Fibroblast of skin of back (primary cell): Measurements from ENCODE around the gene RAB11A.

Experiments
- DNase-seq: peaks from one replicate; pipeline ENCODE4 v3.0.0-alpha.2; 2013

The RAB11A gene

DNA sequence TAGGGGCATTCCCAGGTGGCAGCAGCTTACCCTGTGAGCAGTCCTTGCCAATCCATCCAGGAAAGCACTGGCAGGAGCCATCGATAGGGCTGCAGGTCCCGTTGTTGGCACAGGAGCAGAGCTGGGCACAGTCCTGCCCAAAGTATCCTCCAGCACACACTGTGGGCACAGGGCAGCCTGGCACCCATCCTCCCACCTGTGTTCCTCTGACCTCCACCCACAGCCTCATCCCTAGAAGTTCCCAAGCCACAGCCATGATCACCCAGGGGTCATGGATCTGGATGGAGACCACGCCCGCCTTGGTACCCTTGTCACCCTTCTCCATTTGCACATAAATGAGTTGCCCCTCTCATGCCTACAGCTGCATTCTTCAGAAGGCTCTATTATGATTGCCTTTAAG, 48.6 kb downstream of the RAB11A start:
- no peak for DNase-seq

GRCh38 chr15:65918357-65918920, 49.1 kb downstream of the RAB11A start:
- DNase-seq = no peak

DNA sequence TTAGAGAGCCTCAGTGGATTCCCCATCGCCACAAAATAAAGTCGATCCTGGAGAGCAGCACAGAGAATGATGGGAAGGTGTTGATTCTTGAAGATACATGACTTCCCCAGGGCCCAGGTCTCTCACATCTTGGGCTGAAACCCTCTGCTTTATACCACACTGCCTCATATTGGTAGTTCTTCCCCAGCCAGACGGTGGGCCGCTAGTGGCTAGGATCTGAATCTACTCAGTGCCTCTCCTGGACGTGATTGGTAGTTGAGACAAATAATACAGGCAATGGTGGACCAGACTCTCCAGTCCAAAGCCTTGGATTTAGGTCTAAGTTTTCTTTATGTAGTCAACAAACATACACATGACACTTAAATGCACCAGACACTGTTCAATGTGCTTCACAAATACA, 49.7 kb downstream of the RAB11A start:
- DNase-seq = no peak

DNA sequence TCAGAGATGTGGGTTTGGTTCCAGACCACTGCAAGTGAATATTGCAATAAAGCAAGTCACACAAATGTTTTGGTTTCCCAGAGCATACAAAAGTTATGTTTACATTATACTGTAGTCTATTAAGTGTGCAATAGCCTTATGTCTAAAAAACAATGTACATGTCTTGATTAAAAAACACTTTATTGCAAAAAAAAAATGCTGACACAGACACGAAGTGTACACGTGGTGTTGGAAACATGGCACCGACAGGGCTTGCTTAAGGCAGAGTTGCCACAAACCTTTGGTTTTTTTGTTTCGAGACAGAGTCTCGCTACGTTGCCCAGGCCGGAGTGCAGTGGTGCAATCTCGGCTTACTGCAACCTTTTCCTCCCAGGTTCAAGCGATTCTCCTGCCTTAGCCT, 50.1 kb downstream of the RAB11A start:
- DNase-seq = no peak

DNA sequence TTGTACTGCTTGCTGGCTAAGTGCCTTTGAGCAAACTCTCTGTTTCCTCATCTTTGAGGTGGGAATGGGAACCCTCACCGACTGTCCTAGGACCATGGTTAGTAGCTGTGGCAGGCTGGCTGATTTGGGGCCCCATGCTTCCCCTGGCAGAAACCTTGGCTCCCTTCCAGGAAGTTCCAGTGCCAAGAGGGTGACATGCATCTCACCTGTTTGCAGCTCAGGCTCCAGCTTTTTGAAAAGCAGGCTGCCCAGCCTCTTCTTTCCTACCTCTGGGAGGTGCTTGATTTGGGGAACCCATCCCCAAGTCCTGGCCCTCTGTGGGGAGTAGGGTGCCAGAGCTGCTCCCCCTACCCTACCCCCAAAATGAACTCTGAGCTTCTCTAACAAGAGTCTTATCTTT, 50.8 kb downstream of the RAB11A start:
- no peak for DNase-seq

GRCh38 chr15:65920825-65921309, 51.6 kb downstream of the RAB11A start:
- peak; percentile 34 for DNase-seq

- no peak for DNase-seq
Measured at GRCh38 chr15:65921780-65922179, 52.5 kb downstream of the RAB11A start.

GRCh38 chr15:65922621-65923020, 53.3 kb downstream of the RAB11A start:
- no peak for DNase-seq

GRCh38 chr15:65923264-65923663, 54.0 kb downstream of the RAB11A start:
- DNase-seq = no peak

- DNase-seq = no peak
Measured at GRCh38 chr15:65924004-65924403, 54.7 kb downstream of the RAB11A start.

DNA sequence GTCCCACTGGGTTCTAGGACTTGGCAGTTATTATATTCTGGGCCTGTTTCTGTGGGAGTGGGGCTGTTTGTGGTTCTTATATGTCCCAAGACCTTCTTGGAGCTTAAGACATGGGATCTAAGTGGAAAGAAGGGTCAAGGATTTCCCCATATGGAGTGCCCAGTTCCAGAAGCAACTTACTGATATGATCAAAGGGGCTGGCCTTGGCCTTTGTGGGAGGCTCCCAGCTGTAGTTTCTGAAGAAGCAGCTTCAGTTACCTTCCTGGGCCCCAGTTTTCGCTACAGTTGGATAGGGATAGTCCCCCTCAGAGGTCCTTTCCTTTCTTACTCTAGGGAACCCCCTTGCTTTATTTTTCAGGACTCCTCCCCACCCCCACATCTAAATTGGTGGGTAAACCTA, 56.0 kb downstream of the RAB11A start:
- DNase-seq = no peak

DNA sequence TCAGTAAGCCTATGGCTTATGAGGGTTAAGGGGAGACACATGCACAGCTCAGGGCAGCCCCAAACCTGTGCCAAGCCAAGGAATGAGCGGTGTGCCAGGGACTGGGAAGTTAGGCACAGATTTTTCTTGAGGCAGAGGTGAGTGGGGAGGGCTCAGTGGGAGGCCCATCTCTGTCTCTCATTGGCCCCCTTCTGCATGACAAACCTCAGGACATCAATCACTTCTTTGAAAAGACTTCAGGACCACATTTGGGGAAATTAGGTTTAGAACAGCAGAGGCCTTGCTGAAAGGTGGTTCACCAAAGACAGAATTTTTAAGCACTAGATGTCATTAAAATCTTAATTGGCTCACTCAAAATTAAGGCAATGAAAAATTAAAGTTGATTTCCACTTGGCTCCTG, 57.2 kb downstream of the RAB11A start:
- no peak for DNase-seq

DNA sequence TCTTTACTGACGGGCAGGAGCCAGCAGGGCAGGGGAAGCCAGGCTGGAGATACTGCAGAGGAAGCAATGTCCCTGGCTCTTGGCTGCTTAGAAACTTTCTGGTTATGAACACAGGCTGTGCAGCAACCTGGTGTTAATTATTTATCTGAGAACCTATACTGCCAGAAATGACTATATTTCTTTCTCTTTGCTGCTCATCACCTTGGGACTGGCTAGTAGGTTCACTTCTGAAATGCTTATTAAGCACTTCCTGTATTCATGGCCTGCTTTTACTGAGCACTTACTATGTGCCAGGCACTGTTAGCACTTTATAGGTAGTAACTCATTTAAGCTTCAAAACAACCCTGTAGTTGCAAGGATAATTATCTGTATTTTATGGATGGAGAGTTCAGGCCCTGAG, 57.6 kb downstream of the RAB11A start:
- DNase-seq = no peak

DNA sequence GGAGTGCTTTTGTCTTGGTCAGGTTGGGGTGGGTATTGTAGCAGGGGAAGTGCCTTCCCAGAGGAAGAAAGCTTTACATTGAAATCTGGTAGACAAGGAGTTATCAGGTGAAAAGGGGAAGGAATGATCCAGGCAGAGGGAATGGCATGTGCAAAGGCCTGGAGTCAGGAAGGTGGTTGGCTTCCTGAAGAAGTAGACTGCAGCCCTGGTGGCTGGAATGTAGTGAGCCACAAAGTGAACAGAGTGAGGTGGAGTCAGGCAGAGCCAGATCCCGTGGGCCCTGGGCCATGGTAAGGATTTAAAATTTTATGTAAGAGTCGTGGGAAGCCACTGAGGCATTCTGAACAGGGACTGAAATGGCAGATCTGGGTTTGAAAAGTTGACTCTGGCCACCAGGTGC, 58.3 kb downstream of the RAB11A start:
- peak; percentile 16 for DNase-seq

DNA sequence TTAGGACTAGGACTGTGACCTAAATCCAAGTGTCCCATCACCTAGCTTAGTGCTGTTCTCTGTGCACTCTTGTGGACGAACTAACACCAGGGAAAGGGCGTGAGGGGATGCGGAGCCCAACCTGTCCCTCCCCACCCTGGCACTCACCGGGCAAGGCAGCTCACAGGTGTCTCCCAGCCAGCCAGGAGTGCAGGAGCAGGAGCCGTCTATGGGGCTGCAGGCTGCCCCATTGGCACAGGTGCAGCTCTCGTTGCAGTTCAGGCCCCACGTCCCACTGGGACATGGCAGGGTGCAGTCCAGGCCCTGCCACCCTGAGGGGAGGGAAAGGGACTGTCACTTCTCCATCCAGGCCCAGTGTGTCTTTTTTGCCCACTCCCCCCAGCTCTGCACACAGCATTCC, 60.3 kb downstream of the RAB11A start:
- no peak for DNase-seq

DNA sequence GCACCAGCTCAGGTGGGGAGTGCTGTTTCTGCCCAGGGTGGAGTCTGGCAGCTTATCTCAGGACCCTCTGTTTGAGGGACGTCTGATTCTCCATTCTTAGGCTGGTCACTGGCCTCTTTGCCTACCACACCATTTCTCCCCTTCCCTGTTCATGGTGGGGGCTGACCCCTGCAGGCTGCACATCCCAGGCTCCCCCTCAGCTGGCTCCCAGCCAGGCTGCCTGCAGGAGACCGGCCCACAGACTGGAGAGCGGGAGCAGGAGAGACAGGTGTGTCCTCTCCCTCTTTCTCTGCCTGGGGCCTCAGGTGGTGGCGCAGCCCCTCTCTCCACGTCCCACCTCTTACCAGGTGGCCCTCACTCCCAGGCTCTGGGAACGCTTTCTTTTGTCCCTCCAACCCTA, 60.8 kb downstream of the RAB11A start:
- DNase-seq = no peak

DNA sequence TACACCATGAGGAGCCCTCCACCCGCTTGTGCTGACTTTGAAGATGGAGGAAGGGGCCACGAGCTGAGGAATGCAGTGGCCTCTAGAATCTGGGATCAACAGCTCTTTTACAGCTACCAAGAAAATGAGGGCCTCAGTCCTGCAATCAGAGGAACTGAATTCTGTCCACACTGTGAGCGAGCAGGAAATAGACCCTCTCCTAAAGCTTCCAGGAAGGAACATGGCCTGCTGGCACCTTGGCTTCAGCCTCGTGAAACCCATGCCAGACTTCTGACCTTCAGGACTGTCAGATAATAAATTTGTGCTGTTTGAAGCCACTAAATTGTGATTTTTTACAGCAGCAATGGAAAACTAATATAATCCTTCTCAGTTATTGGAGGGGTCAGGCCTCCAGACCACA, 61.9 kb downstream of the RAB11A start:
- no peak for DNase-seq

DNA sequence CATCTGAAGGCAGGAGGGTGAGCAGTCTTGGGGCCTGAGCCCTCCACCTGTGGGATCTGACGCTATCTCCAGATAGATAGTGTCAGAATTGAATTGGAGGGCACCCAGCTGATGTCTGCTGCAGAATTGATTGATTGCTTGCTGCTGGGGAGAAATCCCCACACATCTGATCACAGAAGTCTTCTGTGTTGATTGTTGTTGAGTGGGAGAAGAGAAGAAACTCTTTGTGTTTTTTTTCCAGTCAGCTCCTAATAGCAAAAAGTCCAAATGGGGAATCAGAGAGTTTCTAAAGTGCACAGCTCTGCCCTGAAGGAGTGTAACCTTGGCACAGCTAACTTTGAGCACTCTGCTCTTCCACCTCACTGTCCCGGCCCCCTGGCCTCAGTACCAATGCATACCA, 66.1 kb downstream of the RAB11A start:
- no peak for DNase-seq

GRCh38 chr15:65936282-65936681, 67.0 kb downstream of the RAB11A start:
- DNase-seq = no peak

- DNase-seq = no peak
Measured at GRCh38 chr15:65937054-65937453, 67.8 kb downstream of the RAB11A start.

GRCh38 chr15:65937476-65937875, 68.2 kb downstream of the RAB11A start:
- DNase-seq = peak; percentile 40

- DNase-seq = no peak
Measured at GRCh38 chr15:65938604-65939003, 69.3 kb downstream of the RAB11A start.

GRCh38 chr15:65939901-65940617, 70.8 kb downstream of the RAB11A start:
- peak; percentile 85 for DNase-seq

GRCh38 chr15:65940618-65940909, 71.3 kb downstream of the RAB11A start:
- DNase-seq = no peak
